HG02938 (cell line): ENCODE measurements around the gene SRRD.
A peak's percentile ranks its signal among the peaks of the same experiment; 100 is the strongest.

Experiments used
- ATAC-seq: cut with Tn5 transposase; IDR thresholded peaks from one replicate; pipeline ENCODE4 v1.9.1; 2021; ENCODE audit warnings: mild to moderate bottlenecking, moderate library complexity; ENCODE audit not compliant: unreplicated experiment

Gene SRRD

GRCh38 chr22:26481112-26481693, 2.5 kb upstream of the SRRD start:
- ATAC-seq: no peak

GRCh38 chr22:26481694-26482093, 2.0 kb upstream of the SRRD start:
- no peak for ATAC-seq

GRCh38 chr22:26482161-26482560, 1.5 kb upstream of the SRRD start:
- no peak for ATAC-seq

- no peak for ATAC-seq
Observed at GRCh38 chr22:26483043-26483438, 636 bp upstream of the SRRD start.

GRCh38 chr22:26484360-26484706, 656 bp downstream of the SRRD start:
- no peak for ATAC-seq

- no peak for ATAC-seq
Observed at GRCh38 chr22:26485013-26485412, 1.3 kb downstream of the SRRD start.

GRCh38 chr22:26485806-26486390, 2.2 kb downstream of the SRRD start:
- no peak for ATAC-seq

GRCh38 chr22:26486394-26486793, 2.7 kb downstream of the SRRD start:
- ATAC-seq: no peak

GRCh38 chr22:26487996-26488395, 4.3 kb downstream of the SRRD start:
- no peak for ATAC-seq

GRCh38 chr22:26489447-26490036, 5.9 kb downstream of the SRRD start:
- ATAC-seq: no peak

- ATAC-seq: no peak
Observed at GRCh38 chr22:26492220-26492619, 8.5 kb downstream of the SRRD start.

- no peak for ATAC-seq
Observed at GRCh38 chr22:26494506-26494905, 10.8 kb downstream of the SRRD start.

- no peak for ATAC-seq
Observed at GRCh38 chr22:26496456-26496855, 12.8 kb downstream of the SRRD start.

GRCh38 chr22:26499188-26499703, 15.6 kb downstream of the SRRD start:
- ATAC-seq: no peak

- ATAC-seq: no peak
Observed at GRCh38 chr22:26501996-26502395, 18.3 kb downstream of the SRRD start.

- no peak for ATAC-seq
Observed at GRCh38 chr22:26502688-26503561, 19.2 kb downstream of the SRRD start.

- ATAC-seq: no peak
Observed at GRCh38 chr22:26503758-26504157, 20.1 kb downstream of the SRRD start.

- ATAC-seq: no peak
Observed at GRCh38 chr22:26508148-26508547, 24.5 kb downstream of the SRRD start.

- peak; percentile 89 for ATAC-seq
Observed at GRCh38 chr22:26512149-26512793, 28.6 kb downstream of the SRRD start, which contains the start of gene TFIP11. Gene TFIP11, minus strand, starts transcription at chr22:26512473. Its CDS starts 2,201 bp downstream, at chr22:26510272.

- ATAC-seq: no peak
Observed at GRCh38 chr22:26513838-26514237, 30.2 kb downstream of the SRRD start.
